B cell (primary cell): ENCODE data around the gene TRDN. TPM values are rescaled to one million over a fixed set of nuclear protein-coding genes. Genes with fewer than 3 reads are reported as not detected.

Experiments
- ATAC-seq: fragments of 200-7000 bp; cut with Tn5 transposase; one replicate; pipeline ENCODE4 v1.10.0; 2021; ENCODE audit warnings: low read depth, mild to moderate bottlenecking, moderate number of reproducible peaks, moderate library complexity
- CTCF ChIA-PET: fragments of 350-600 bp; sonication (Branson Sonifier 250); formaldehyde crosslinking; loops from one replicate; lab custom pipeline; 2021; ENCODE audit warnings: antibody characterized with exemption, inconsistent platforms; lab: Charles Lee
- POLR2A ChIA-PET: fragments of 350-600 bp; sonication (Branson Sonifier 250); formaldehyde crosslinking; loops from one replicate; lab custom pipeline; 2021; ENCODE audit warnings: antibody characterized with exemption; lab: Charles Lee
- DNase-seq: peaks from one replicate; pipeline ENCODE4 v3.0.0; 2013
- H2AFZ ChIP-seq: 2 replicates; pipeline ENCODE4 v1.6.1; 2012; ENCODE audit warnings: mild to moderate bottlenecking, low read depth, low read length; ENCODE audit not compliant: insufficient read depth, poor library complexity, severe bottlenecking
- H3K27ac ChIP-seq, 2 donors: 1 replicate in 1 of 2; 2 replicates in 1 of 2; pipeline ENCODE4 v1.5.1; 2012 to 2013; ENCODE audit warnings: low read length in 2 of 2, mild to moderate bottlenecking in 2 of 2, moderate library complexity in 1 of 2
- H3K27me3 ChIP-seq, 4 experiments: fragments of 200-600 bp in 1 of 4; sonication (generic) in 1 of 4; replicated peaks in 1 of 4; 1 replicate in 2 of 4; 2 replicates in 2 of 4; pipeline versions ENCODE4 v1.6.1 to v1.7.0; 2013 to 2016; ENCODE audit warnings: low read length in 3 of 4, mild to moderate bottlenecking in 2 of 4, mixed read lengths in 1 of 4, moderate library complexity in 1 of 4; ENCODE audit not compliant: insufficient read depth in 4 of 4, control insufficient read depth in 3 of 4; ENCODE audit errors: control extremely low read depth in 1 of 4
- H3K36me3 ChIP-seq, 2 experiments: replicated peaks in 1 of 2; 1 replicate in 1 of 2; 2 replicates in 1 of 2; pipeline versions ENCODE4 v1.6.1 to v1.7.1; 2013; ENCODE audit warnings: low read length in 1 of 2; ENCODE audit not compliant: insufficient read depth in 2 of 2, control insufficient read depth in 1 of 2; ENCODE audit errors: control extremely low read depth in 1 of 2, extremely low read depth in 1 of 2
- H3K4me1 ChIP-seq, 2 donors: fragments of 200-600 bp in 1 of 2; sonication (generic) in 1 of 2; 1 replicate in 1 of 2; 2 replicates in 1 of 2; pipeline versions ENCODE4 v1.5.1 to v1.6.1; 2013 to 2017; ENCODE audit warnings: low read length in 2 of 2; ENCODE audit not compliant: control insufficient read depth in 2 of 2, insufficient read depth in 2 of 2
- H3K4me2 ChIP-seq: replicated peaks from 2 replicates; pipeline ENCODE3; 2012; ENCODE audit warnings: mild to moderate bottlenecking, low read depth, low read length; ENCODE audit not compliant: poor library complexity, severe bottlenecking
- H3K4me3 ChIP-seq, 5 experiments: fragments of 200-600 bp in 1 of 5; sonication (generic) in 1 of 5; 1 replicate in 3 of 5; 2 replicates in 2 of 5; pipeline versions ENCODE4 v1.5.1 to v1.7.0; 2011 to 2016; ENCODE audit warnings: low read length in 4 of 5, mild to moderate bottlenecking in 4 of 5, low read depth in 2 of 5, control low read depth in 1 of 5, moderate library complexity in 1 of 5; ENCODE audit not compliant: insufficient read depth in 1 of 5; ENCODE audit errors: control extremely low read depth in 1 of 5, extremely low read depth in 1 of 5
- H3K79me2 ChIP-seq: fragments of 200-600 bp; sonication (generic); one replicate; pipeline ENCODE4 v1.6.0; 2016; ENCODE audit warnings: low read length; ENCODE audit not compliant: control insufficient read depth, insufficient read depth
- H3K9ac ChIP-seq: fragments of 200-600 bp; sonication (generic); 2 replicates; pipeline ENCODE4 v1.6.1; 2017; ENCODE audit warnings: mild to moderate bottlenecking, low read length, moderate library complexity
- H3K9me3 ChIP-seq, 3 donors: one replicate each; pipeline versions ENCODE4 v1.6.1 to v1.7.1; 2013; ENCODE audit warnings: low read length in 2 of 3; ENCODE audit not compliant: control insufficient read depth in 2 of 3, insufficient read depth in 1 of 3; ENCODE audit errors: control extremely low read depth in 1 of 3
- H4K20me1 ChIP-seq: 2 replicates; pipeline ENCODE4 v1.6.0; 2012; ENCODE audit warnings: mild to moderate bottlenecking, low read length; ENCODE audit not compliant: insufficient read depth, control insufficient read depth, poor library complexity, severe bottlenecking
- H3K27ac Mint-ChIP-seq: one replicate; pipeline ENCODE4 v1.8.0; 2021; ENCODE audit warnings: mixed read lengths
- H3K27me3 Mint-ChIP-seq: one replicate; pipeline ENCODE4 v1.8.0; 2021; ENCODE audit warnings: mixed read lengths
- H3K4me1 Mint-ChIP-seq: one replicate; pipeline ENCODE4 v1.8.0; 2021; ENCODE audit warnings: mixed read lengths
- H3K4me3 Mint-ChIP-seq: one replicate; pipeline ENCODE4 v1.8.0; 2021; ENCODE audit warnings: mixed read lengths
- H3K9me3 Mint-ChIP-seq: one replicate; pipeline ENCODE4 v1.8.0; 2022; ENCODE audit warnings: mixed read lengths; ENCODE audit not compliant: insufficient read depth
- CTCF ChIP-seq: fragments of 200-600 bp; IDR thresholded peaks from one replicate; pipeline ENCODE4 v1.8.0; 2022; ENCODE audit warnings: antibody characterized with exemption, mild to moderate bottlenecking
- EZH2 ChIP-seq: IDR thresholded peaks from 2 replicates; pipeline ENCODE4 v1.6.1; 2012; ENCODE audit warnings: borderline replicate concordance, low read depth, mild to moderate bottlenecking, moderate library complexity, low read length; ENCODE audit not compliant: insufficient read depth, poor library complexity, severe bottlenecking
- WGBS: methylation state at CpG from one replicate; pipeline ENCODE4 v1.1.5; 2013; ENCODE audit warnings: missing lambda C conversion rate; ENCODE audit not compliant: insufficient coverage; 5-methylcytosine and 5-hydroxymethylcytosine counted together
- intact Hi-C: fragments of 100-400 bp; cut with micrococcal nuclease; formaldehyde crosslinking; loops from one replicate; pipeline ENCODE4 v1.10.0; 2022
- polyA plus RNA-seq: library from polyadenylated mRNA; depleted of rRNA; stranded (reverse); fragments of >200 nt; gene quantifications from 2 replicates; pipeline ENCODE4 v1.2.3, GENCODE V29; 2012
- total RNA-seq, 2 donors: library from RNA; stranded (reverse); fragments of 120-200 nt in 1 of 2; gene quantifications; 1 replicate in 1 of 2; 2 replicates in 1 of 2; pipeline versions ENCODE4 v1.2.3 to v1.2.4, GENCODE V29; 2013 to 2022

Gene TRDN
- total and polyA plus RNA-seq, 2 donors (not counting 1 experiment from before 2014, with no cell fraction given) = not detected

GRCh38 chr6:123662757-123663156 lies 26.0 kb upstream of the TRDN start:
- Mint-ChIP-seq H3K27ac (no peak overlapping the region), H3K9me3 (no peaks in the 10 kb centered on the region)
- DNase-seq = no peak

More at GRCh38 chr6:123662757-123663156, 26.0 kb upstream of the TRDN start:
- H3K79me2 ChIP-seq = no peaks in the 10 kb centered on the region
- no peaks in the 10 kb centered on the region for H3K9me3 ChIP-seq
- no peak overlapping the region for H3K4me3 ChIP-seq
- POLR2A ChIA-PET = no interaction called here
- H4K20me1 ChIP-seq = no peaks in the 10 kb centered on the region
- no peaks in the 10 kb centered on the region for H3K36me3 ChIP-seq
- WGBS = no CpG with 5 or more reads among the region's 3 CpGs
- no peaks in the 10 kb centered on the region for H3K4me1 Mint-ChIP-seq
- TF ChIP-seq EZH2 = no peak
- TF ChIP-seq CTCF = no peak
- no peak overlapping the region for H3K4me2 ChIP-seq
- no peak for ATAC-seq
- CTCF ChIA-PET = no interaction called here
- H3K27me3 ChIP-seq = no peaks in the 10 kb centered on the region
- H2AFZ ChIP-seq = no peak overlapping the region
- no peak overlapping the region for H3K9ac ChIP-seq
- intact Hi-C loops = no loop called here
- no peak overlapping the region for H3K27ac ChIP-seq
- H3K27me3 Mint-ChIP-seq = no peaks in the 10 kb centered on the region
- H3K4me1 ChIP-seq = no peaks in the 10 kb centered on the region
- no peak overlapping the region for H3K4me3 Mint-ChIP-seq
